Loucy (cell line): ENCODE measurements around the gene BASP1.

Experiments
- EZH2phosphoT487 ChIP-seq: fragments of 200-600 bp; IDR thresholded peaks from 2 replicates; pipeline ENCODE4 v1.6.1; 2018; ENCODE audit warnings: antibody characterized with exemption, mild to moderate bottlenecking, moderate library complexity, borderline replicate concordance
- TF ChIP-seq, protein P1 (sequence below): fragments of 200-600 bp; sonication (generic); conservative IDR thresholded peaks from 2 replicates; pipeline ENCODE4 v1.5.1; 2014; ENCODE audit warnings: mild to moderate bottlenecking, antibody characterized with exemption, low read length

DNA sequence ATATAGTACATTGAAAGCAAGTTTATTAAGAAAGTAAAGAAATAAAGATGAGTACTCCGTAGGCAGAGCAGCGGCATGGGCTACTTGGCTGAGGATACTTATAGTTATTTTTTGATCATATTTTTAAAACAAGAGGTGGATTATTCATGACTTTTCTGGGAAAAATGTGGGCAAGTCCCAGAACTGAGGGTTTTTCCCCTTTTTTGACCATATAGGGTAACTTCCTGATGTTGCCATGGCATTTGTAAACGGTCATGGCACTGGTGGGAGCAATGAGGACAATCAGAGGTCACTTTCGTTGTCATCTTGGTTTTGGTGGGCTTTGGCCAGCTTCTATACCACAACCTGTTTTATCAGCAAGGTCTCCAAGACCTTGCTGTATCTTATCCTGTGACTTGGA lies 5.2 kb upstream of the BASP1 start:
- TF ChIP-seq, protein P1, sequence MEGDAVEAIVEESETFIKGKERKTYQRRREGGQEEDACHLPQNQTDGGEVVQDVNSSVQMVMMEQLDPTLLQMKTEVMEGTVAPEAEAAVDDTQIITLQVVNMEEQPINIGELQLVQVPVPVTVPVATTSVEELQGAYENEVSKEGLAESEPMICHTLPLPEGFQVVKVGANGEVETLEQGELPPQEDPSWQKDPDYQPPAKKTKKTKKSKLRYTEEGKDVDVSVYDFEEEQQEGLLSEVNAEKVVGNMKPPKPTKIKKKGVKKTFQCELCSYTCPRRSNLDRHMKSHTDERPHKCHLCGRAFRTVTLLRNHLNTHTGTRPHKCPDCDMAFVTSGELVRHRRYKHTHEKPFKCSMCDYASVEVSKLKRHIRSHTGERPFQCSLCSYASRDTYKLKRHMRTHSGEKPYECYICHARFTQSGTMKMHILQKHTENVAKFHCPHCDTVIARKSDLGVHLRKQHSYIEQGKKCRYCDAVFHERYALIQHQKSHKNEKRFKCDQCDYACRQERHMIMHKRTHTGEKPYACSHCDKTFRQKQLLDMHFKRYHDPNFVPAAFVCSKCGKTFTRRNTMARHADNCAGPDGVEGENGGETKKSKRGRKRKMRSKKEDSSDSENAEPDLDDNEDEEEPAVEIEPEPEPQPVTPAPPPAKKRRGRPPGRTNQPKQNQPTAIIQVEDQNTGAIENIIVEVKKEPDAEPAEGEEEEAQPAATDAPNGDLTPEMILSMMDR, result no peak
- no peak for TF ChIP-seq EZH2phosphoT487
